Measurements from ENCODE around the gene ZNF514. TPM values are rescaled to one million over a fixed set of nuclear protein-coding genes. Genes with fewer than 3 reads are reported as not detected.
"Not testable (repeated sequence)": the region's sequence is repeated elsewhere in the genome, so short reads cannot be mapped to it uniquely, and the experiment has no call there.

The ZNF514 gene
- total RNA-seq = 23.0 TPM
- polyA plus RNA-seq (ENCODE audit: insufficient read depth in 1 of 8, insufficient read length in 8 of 8, low replicate concordance in 1 of 8) = 10 to 100 TPM; 11.9 to 19.6 (median 15.9) TPM
- long read RNA-seq, donor 1, full-length matches to known transcripts = 2 of 2 reads
- long read RNA-seq, donor 1, partial matches to known transcripts = 0 of 2 reads
- long read RNA-seq, donor 1, other reads (novel, unspliced or antisense) = 0 of 2 reads
- long read RNA-seq, donor 2 = 0 reads
- long read RNA-seq, donor 3, full-length matches to known transcripts = 2 of 2 reads
- long read RNA-seq, donor 3, partial matches to known transcripts = 0 of 2 reads
- long read RNA-seq, donor 3, other reads (novel, unspliced or antisense) = 0 of 2 reads
- long read RNA-seq, donor 4, full-length matches to known transcripts = 3 of 3 reads
- long read RNA-seq, donor 4, partial matches to known transcripts = 0 of 3 reads
- long read RNA-seq, donor 4, other reads (novel, unspliced or antisense) = 0 of 3 reads
- long read RNA-seq, donor 5, partial matches to known transcripts = 0 of 2 reads
- long read RNA-seq, donor 5, other reads (novel, unspliced or antisense) = 0 of 2 reads
- long read RNA-seq, donor 6, full-length matches to known transcripts = 2 of 2 reads
- long read RNA-seq, donor 6, partial matches to known transcripts = 0 of 2 reads
- long read RNA-seq, donor 6, other reads (novel, unspliced or antisense) = 0 of 2 reads
- long read RNA-seq, donor 7, full-length matches to known transcripts = 2 of 2 reads
- long read RNA-seq, donor 7, partial matches to known transcripts = 0 of 2 reads
- long read RNA-seq, donor 7, other reads (novel, unspliced or antisense) = 0 of 2 reads
- long read RNA-seq, donor 8, full-length matches to known transcripts = 1 of 1 reads
- long read RNA-seq, donor 8, partial matches to known transcripts = 0 of 1 reads
- long read RNA-seq, donor 8, other reads (novel, unspliced or antisense) = 0 of 1 reads
- long read RNA-seq, donor 9 = 0 reads
- long read RNA-seq, donor 10, full-length matches to known transcripts = 4 of 4 reads
- long read RNA-seq, donor 10, partial matches to known transcripts = 0 of 4 reads
- long read RNA-seq, donor 10, other reads (novel, unspliced or antisense) = 0 of 4 reads
- long read RNA-seq, donor 11, full-length matches to known transcripts = 4 of 4 reads
- long read RNA-seq, donor 11, partial matches to known transcripts = 0 of 4 reads
- long read RNA-seq, donor 11, other reads (novel, unspliced or antisense) = 0 of 4 reads

GRCh38 chr2:95159690-95160449 lies at the start of gene ZNF514:
ZNF514 (minus strand) TSS chr2:95159848; CDS start chr2:95153253, 6,595 bp downstream.
- Histone ChIP-seq H3K27ac (ENCODE audit: low read length) (peak within 1 kb of the TSS; percentile 86), H3K27me3 (ENCODE audit: control insufficient read depth, insufficient read depth, low read length) (no peaks in the 10 kb centered on the region), H3K4me3 (ENCODE audit: low read length) (peak within 1 kb of the TSS; percentile 85), H3K36me3 (ENCODE audit: control insufficient read depth, insufficient read depth, low read length) (peaks cover 27% of the 10 kb centered on the region), H3K9me3 (replicated peaks; ENCODE audit: control insufficient read depth, low read depth, low read length) (peaks cover 6% of the 10 kb centered on the region), H3K4me1 (ENCODE audit: control insufficient read depth, insufficient read depth, low read length) (peaks cover 18% of the 10 kb centered on the region)
- WGBS (ENCODE audit: insufficient coverage) = 8% methylated on average over 46 of the region's 64 CpGs
- peak; percentile 88 for DNase-seq

- peaks cover 3% of the 10 kb centered on the region for H3K4me1 ChIP-seq (ENCODE audit: control insufficient read depth, insufficient read depth, low read length)
These were observed 48.5 kb upstream of the ZNF514 start for GRCh38 chr2:95208106-95208505.

GRCh38 chr2:95207111-95207961 lies 47.7 kb upstream of the ZNF514 start, which contains the start of gene ZNF892:
ZNF892 (plus strand) TSS chr2:95207521; CDS start chr2:95207816, 295 bp downstream.
- DNase-seq = peak; percentile 95
- Histone ChIP-seq H3K9me3 (replicated peaks; ENCODE audit: control insufficient read depth, low read depth, low read length) (peaks cover 12% of the 10 kb centered on the region), H3K27ac (ENCODE audit: low read length) (peak within 1 kb of the TSS; percentile 85), H3K36me3 (ENCODE audit: control insufficient read depth, insufficient read depth, low read length) (peaks cover 22% of the 10 kb centered on the region), H3K4me3 (ENCODE audit: low read length) (peak within 1 kb of the TSS; percentile 83), H3K4me1 (ENCODE audit: control insufficient read depth, insufficient read depth, low read length) (peaks cover 3% of the 10 kb centered on the region), H3K27me3 (ENCODE audit: control insufficient read depth, insufficient read depth, low read length) (no peaks in the 10 kb centered on the region)
- WGBS (ENCODE audit: insufficient coverage) = under 1% methylated on average over 62 of the region's 74 CpGs

More at GRCh38 chr2:95208106-95208505, 48.5 kb upstream of the ZNF514 start:
- no peaks in the 10 kb centered on the region for H3K27me3 ChIP-seq (ENCODE audit: control insufficient read depth, insufficient read depth, low read length)
- peaks cover 19% of the 10 kb centered on the region for H3K9me3 ChIP-seq (replicated peaks; ENCODE audit: control insufficient read depth, low read depth, low read length)
- no peak for DNase-seq
- 30% methylated on average over 2 of the region's 6 CpGs for WGBS (ENCODE audit: insufficient coverage)
- H3K27ac ChIP-seq (ENCODE audit: low read length) = no peak overlapping the region
- peak overlapping the region; percentile 83 for H3K4me3 ChIP-seq (ENCODE audit: low read length)
- peaks cover 27% of the 10 kb centered on the region for H3K36me3 ChIP-seq (ENCODE audit: control insufficient read depth, insufficient read depth, low read length)

DNA sequence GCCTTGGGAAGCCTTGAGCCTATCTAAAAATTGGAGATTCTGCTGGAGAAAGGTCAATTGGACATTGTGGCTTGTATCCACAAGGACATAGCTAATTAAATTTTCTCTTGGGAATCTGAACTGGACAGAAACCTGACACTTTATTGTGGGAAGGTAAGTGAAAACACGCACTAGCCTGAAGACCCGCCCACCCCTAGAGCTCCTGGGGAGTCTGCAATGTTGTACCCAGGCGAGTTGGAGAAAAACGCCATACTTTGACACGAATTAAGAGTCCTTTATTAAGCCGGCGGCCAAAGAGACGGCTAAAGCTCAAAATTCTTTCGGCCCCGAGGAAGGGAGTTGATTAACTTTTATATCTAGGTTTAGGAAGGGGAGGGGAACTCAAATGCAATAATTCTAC lies 46.4 kb upstream of the ZNF514 start:
- H3K9me3 ChIP-seq (replicated peaks; ENCODE audit: control insufficient read depth, low read depth, low read length) = no peaks in the 10 kb centered on the region
- DNase-seq = no peak
- 37% methylated on average over 2 of the region's 10 CpGs for WGBS (ENCODE audit: insufficient coverage)
- H3K4me3 ChIP-seq (ENCODE audit: low read length) = no peak overlapping the region
- H3K4me1 ChIP-seq (ENCODE audit: control insufficient read depth, insufficient read depth, low read length) = peaks cover 3% of the 10 kb centered on the region
- H3K36me3 ChIP-seq (ENCODE audit: control insufficient read depth, insufficient read depth, low read length) = peaks cover 11% of the 10 kb centered on the region
- H3K27me3 ChIP-seq (ENCODE audit: control insufficient read depth, insufficient read depth, low read length) = no peaks in the 10 kb centered on the region
- no peak overlapping the region for H3K27ac ChIP-seq (ENCODE audit: low read length)

DNA sequence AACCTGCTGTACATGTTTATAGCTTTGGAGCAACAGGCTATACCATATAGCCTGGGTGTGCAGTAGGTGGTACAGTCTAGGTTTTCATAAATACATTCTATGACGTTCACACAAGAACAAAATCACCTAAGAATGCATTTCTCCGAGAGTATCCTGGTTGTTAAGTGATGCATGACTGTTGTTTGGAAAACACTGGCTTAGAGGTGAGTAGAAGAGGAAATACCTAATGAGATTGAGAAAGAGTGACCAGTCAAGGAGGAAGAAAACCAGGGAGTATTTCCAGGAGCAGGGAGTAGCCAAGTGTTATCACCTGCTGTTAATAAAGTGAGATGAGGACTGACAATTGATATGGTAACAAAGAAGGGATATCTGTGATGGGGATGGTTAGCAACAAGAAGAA lies 44.7 kb upstream of the ZNF514 start:
- Histone ChIP-seq H3K4me1 (ENCODE audit: control insufficient read depth, insufficient read depth, low read length) (peaks cover 3% of the 10 kb centered on the region), H3K27me3 (ENCODE audit: control insufficient read depth, insufficient read depth, low read length) (peaks cover 4% of the 10 kb centered on the region), H3K27ac (ENCODE audit: low read length) (no peak overlapping the region), H3K9me3 (replicated peaks; ENCODE audit: control insufficient read depth, low read depth, low read length) (no peaks in the 10 kb centered on the region), H3K36me3 (ENCODE audit: control insufficient read depth, insufficient read depth, low read length) (peaks cover 5% of the 10 kb centered on the region), H3K4me3 (ENCODE audit: low read length) (no peak overlapping the region)
- no peak for DNase-seq
- WGBS (ENCODE audit: insufficient coverage) = no CpG with 5 or more reads among the region's 2 CpGs

- Histone ChIP-seq H3K36me3 (ENCODE audit: control insufficient read depth, insufficient read depth, low read length) (peaks cover 3% of the 10 kb centered on the region), H3K27me3 (ENCODE audit: control insufficient read depth, insufficient read depth, low read length) (peaks cover 7% of the 10 kb centered on the region), H3K4me1 (ENCODE audit: control insufficient read depth, insufficient read depth, low read length) (peaks cover 3% of the 10 kb centered on the region), H3K9me3 (replicated peaks; ENCODE audit: control insufficient read depth, low read depth, low read length) (no peaks in the 10 kb centered on the region), H3K4me3 (ENCODE audit: low read length) (no peak overlapping the region), H3K27ac (ENCODE audit: low read length) (no peak overlapping the region)
- 83% methylated on average over 1 of the region's 4 CpGs for WGBS (ENCODE audit: insufficient coverage)
- DNase-seq = no peak
These were observed 44.3 kb upstream of the ZNF514 start for GRCh38 chr2:95203911-95204310.

- 0% methylated on average over 1 of the region's 15 CpGs for WGBS (ENCODE audit: insufficient coverage)
- not testable (repeated sequence) for H3K36me3 ChIP-seq (ENCODE audit: control insufficient read depth, insufficient read depth, low read length); H3K4me1 ChIP-seq (ENCODE audit: control insufficient read depth, insufficient read depth, low read length); H3K27ac ChIP-seq (ENCODE audit: low read length); H3K9me3 ChIP-seq (replicated peaks; ENCODE audit: control insufficient read depth, low read depth, low read length); H3K27me3 ChIP-seq (ENCODE audit: control insufficient read depth, insufficient read depth, low read length); H3K4me3 ChIP-seq (ENCODE audit: low read length)
- DNase-seq = peak; percentile 23
These were observed 33.3 kb upstream of the ZNF514 start for GRCh38 chr2:95192956-95193355.

GRCh38 chr2:95185973-95186372 lies 26.3 kb upstream of the ZNF514 start:
- no peaks in the 10 kb centered on the region for H3K4me1 ChIP-seq (ENCODE audit: control insufficient read depth, insufficient read depth, low read length)
- H3K36me3 ChIP-seq (ENCODE audit: control insufficient read depth, insufficient read depth, low read length) = peaks cover 20% of the 10 kb centered on the region
- no peaks in the 10 kb centered on the region for H3K27me3 ChIP-seq (ENCODE audit: control insufficient read depth, insufficient read depth, low read length)
- H3K9me3 ChIP-seq (replicated peaks; ENCODE audit: control insufficient read depth, low read depth, low read length) = peaks cover 4% of the 10 kb centered on the region
- no peak overlapping the region for H3K4me3 ChIP-seq (ENCODE audit: low read length)
- no peak overlapping the region for H3K27ac ChIP-seq (ENCODE audit: low read length)
- DNase-seq = no peak
- WGBS (ENCODE audit: insufficient coverage) = 38% methylated on average over 1 of the region's 2 CpGs
